HepG2 (cell line): ENCODE measurements around the gene SH3D19. TPM values are rescaled to one million over a fixed set of nuclear protein-coding genes. Genes with fewer than 3 reads are reported as not detected.

Experiments used
- ATF7-NPFF ChIP-seq: sonication (generic); formaldehyde crosslinking; IDR thresholded peaks from 2 replicates; pipeline ENCODE4 v1.8.1; 2023; ENCODE audit warnings: mild to moderate bottlenecking, low read depth, missing genetic modification reagents, moderate library complexity
- CHD2 ChIP-seq: IDR thresholded peaks from 2 replicates; pipeline ENCODE4 v1.6.1; 2011; ENCODE audit warnings: low read depth, low read length, improper control_type of control experiment
- HINFP ChIP-seq: sonication (generic); formaldehyde crosslinking; IDR thresholded peaks from 2 replicates; pipeline ENCODE4 v1.4.0; 2020; ENCODE audit warnings: low read depth, mild to moderate bottlenecking, missing genetic modification reagents
- HOXA5 ChIP-seq: sonication (generic); formaldehyde crosslinking; IDR thresholded peaks from 2 replicates; pipeline ENCODE4 v1.4.0; 2020; ENCODE audit warnings: missing genetic modification reagents
- JDP2 ChIP-seq: sonication (generic); formaldehyde crosslinking; IDR thresholded peaks from 2 replicates; pipeline ENCODE4 v1.8.1; 2022; ENCODE audit warnings: missing genetic modification reagents, borderline replicate concordance
- MED1 ChIP-seq: sonication (generic); formaldehyde crosslinking; IDR thresholded peaks from 2 replicates; pipeline ENCODE4 v1.4.0; 2020; ENCODE audit warnings: missing genetic modification reagents
- MED8 ChIP-seq: sonication (generic); formaldehyde crosslinking; IDR thresholded peaks from 2 replicates; pipeline ENCODE4 v1.8.1; 2023; ENCODE audit warnings: mild to moderate bottlenecking, missing genetic modification reagents; ENCODE audit not compliant: insufficient replicate concordance
- SP4 ChIP-seq: sonication (generic); formaldehyde crosslinking; IDR thresholded peaks from 2 replicates; pipeline ENCODE4 v1.8.1; 2023; ENCODE audit warnings: mild to moderate bottlenecking, missing genetic modification reagents
- TCF7L2 ChIP-seq: IDR thresholded peaks from 2 replicates; pipeline ENCODE4 v1.6.1; 2011; ENCODE audit warnings: mild to moderate bottlenecking, low read depth, low read length, moderate library complexity
- ZBTB8A ChIP-seq: sonication (generic); formaldehyde crosslinking; IDR thresholded peaks from 2 replicates; pipeline ENCODE4 v1.4.0; 2020; ENCODE audit warnings: mild to moderate bottlenecking, low read depth, missing genetic modification reagents, borderline replicate concordance
- ZGPAT ChIP-seq: IDR thresholded peaks from 2 replicates; pipeline ENCODE4 v1.6.1; 2016; ENCODE audit warnings: mild to moderate bottlenecking
- ZNF383 ChIP-seq: sonication (generic); formaldehyde crosslinking; IDR thresholded peaks from 2 replicates; pipeline ENCODE4 v1.4.0; 2020; ENCODE audit warnings: missing genetic modification reagents, mild to moderate bottlenecking, borderline replicate concordance
- polyA plus RNA-seq, 8 experiments: library from polyadenylated mRNA; depleted of rRNA in 3 of 8; stranded (reverse) in 7 of 8; unstranded in 1 of 8; fragments of >200 nt; fragmentation: Illumina TruSeq in 4 of 8; extraction: Trizol in 4 of 8; gene quantifications; 2 replicates each; pipeline versions ENCODE4 v1.2.1 to v1.2.3, GENCODE V29; 2011 to 2016; ENCODE audit warnings: low read depth in 4 of 8, missing spikeins in 1 of 8, mixed read lengths in 1 of 8; ENCODE audit not compliant: insufficient read depth in 1 of 8
- total RNA-seq, 5 experiments: library from RNA; depleted of rRNA; stranded (reverse); fragments of >200 nt; fragmentation: Illumina TruSeq; extraction: Trizol; gene quantifications; 2 replicates each; pipeline ENCODE4 v1.2.3, GENCODE V29; 2016; ENCODE audit warnings: low read depth in 1 of 5
- TF ChIP-seq, protein P1 (sequence below): sonication (generic); formaldehyde crosslinking; IDR thresholded peaks from 2 replicates; pipeline ENCODE4 v1.8.1; 2023; ENCODE audit warnings: mild to moderate bottlenecking, inconsistent platforms, moderate library complexity, missing genetic modification reagents, borderline replicate concordance
- TF ChIP-seq, protein P2 (sequence below): IDR thresholded peaks from 2 replicates; pipeline ENCODE4 v1.6.1; 2016; ENCODE audit warnings: missing compliant biosample characterization, missing genetic modification reagents, borderline replicate concordance

The SH3D19 gene
- total and polyA plus RNA-seq, 2 of the 13 experiments (the other 11 are each of a cell fraction or from before 2014, with no cell fraction given): 31.2 to 38.0 TPM

DNA sequence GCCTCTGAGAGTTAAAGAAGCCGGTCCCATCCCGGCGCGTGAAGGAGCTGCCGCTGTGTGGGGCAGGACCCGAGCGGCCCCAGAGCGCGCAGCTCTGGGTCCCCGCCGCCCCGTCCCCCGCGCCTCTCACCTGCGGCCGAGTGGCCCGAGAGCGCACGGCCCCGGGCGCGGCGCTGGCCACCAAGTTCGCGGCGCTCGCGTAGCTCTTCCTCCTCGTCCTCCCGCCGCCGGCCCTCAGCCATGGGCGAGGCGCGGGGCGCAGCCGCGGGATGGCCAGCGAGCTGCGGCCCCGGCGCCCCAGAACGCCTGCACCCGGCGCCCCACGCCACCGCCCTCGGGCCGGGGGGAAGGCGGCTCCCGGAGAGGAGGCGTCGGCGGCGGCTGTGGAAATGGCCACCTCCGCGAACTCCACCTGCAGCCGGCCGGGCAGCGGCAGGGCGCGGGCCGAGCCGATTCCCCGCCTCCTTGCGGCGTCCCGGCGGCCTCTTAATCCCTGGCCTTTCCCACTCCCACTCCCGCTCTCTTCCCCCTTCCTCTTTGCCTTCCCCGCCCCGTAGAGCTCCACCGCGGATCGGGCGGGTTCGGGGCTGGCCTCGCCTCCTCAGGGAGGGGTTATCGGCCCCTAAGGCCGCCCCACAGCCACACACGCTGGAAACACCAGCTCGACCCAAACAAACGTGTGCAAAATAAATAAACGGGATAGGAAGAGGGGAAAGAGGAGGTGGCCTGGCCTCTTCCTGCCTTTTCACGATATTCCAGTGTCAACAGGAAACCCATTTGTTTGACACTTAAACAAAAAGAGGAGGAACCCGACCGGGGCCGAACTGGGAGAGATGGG, at the start of gene SH3D19 (continued):
- TF ChIP-seq MED8 (peak; percentile 94), MED1 (CRISPR knock-in tag) (peak; percentile 99), HINFP (no peak), ATF7-NPFF (CRISPR knock-in tag) (peak; percentile 82; the same call in 1 of the 2 replicates), SP4 (CRISPR knock-in tag) (peak; percentile 70; the same call in 1 of the 2 replicates), HOXA5 (CRISPR knock-in tag) (peak; percentile 81), ZGPAT (CRISPR knock-in tag) (peak; percentile 94), JDP2 (no peak; the same call in 1 of the 2 replicates), ZNF383 (no peak), TCF7L2 (no peak), CHD2 (no peak), ZBTB8A (no peak)
- TF ChIP-seq, protein P1, sequence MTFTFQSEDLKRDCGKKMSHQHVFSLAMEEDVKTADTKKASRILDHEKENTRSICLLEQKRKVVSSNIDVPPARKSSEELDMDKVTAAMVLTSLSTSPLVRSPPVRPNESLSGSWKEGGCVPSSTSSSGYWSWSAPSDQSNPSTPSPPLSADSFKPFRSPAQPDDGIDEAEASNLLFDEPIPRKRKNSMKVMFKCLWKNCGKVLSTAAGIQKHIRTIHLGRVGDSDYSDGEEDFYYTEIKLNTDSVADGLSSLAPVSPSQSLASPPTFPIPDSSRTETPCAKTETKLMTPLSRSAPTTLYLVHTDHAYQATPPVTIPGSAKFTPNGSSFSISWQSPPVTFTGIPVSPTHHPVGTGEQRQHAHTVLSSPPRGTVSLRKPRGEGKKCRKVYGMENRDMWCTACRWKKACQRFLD: no peak
- TF ChIP-seq, protein P2, sequence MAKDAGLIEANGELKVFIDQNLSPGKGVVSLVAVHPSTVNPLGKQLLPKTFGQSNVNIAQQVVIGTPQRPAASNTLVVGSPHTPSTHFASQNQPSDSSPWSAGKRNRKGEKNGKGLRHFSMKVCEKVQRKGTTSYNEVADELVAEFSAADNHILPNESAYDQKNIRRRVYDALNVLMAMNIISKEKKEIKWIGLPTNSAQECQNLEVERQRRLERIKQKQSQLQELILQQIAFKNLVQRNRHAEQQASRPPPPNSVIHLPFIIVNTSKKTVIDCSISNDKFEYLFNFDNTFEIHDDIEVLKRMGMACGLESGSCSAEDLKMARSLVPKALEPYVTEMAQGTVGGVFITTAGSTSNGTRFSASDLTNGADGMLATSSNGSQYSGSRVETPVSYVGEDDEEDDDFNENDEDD (CRISPR knock-in tag): peak; percentile 34; the same call in 1 of the 2 replicates
